K562 (cell line): ENCODE data around the gene DHDH. TPM values are rescaled to one million over a fixed set of nuclear protein-coding genes. Genes with fewer than 3 reads are reported as not detected.

Source experiments
- E2F6 ChIP-seq, 2 experiments: IDR thresholded peaks; 2 replicates each; pipeline ENCODE4 v1.6.1; 2011; ENCODE audit warnings: borderline replicate concordance in 1 of 2, control low read depth in 1 of 2, low read depth in 1 of 2, low read length in 1 of 2, mild to moderate bottlenecking in 1 of 2, mixed read lengths in 1 of 2, moderate library complexity in 1 of 2; ENCODE audit not compliant: insufficient read depth in 1 of 2, insufficient read length in 1 of 2, poor library complexity in 1 of 2, severe bottlenecking in 1 of 2; ENCODE audit errors: extremely low read depth in 1 of 2
- HIVEP1 ChIP-seq: fragments of 250-450 bp; sonication (Bioruptor Pico); IDR thresholded peaks from 2 replicates; pipeline ENCODE4 v1.4.0; 2020; ENCODE audit warnings: mild to moderate bottlenecking
- IFI16 ChIP-seq: fragments of 250-450 bp; sonication (Bioruptor Pico); IDR thresholded peaks from 2 replicates; pipeline ENCODE4 v2.1.2; 2022; ENCODE audit warnings: mild to moderate bottlenecking, inconsistent platforms
- PCBP2 ChIP-seq: fragments of 200-400 bp; formaldehyde crosslinking; IDR thresholded peaks from 2 replicates; pipeline ENCODE4 v1.6.1; 2018; ENCODE audit warnings: low read length, low read depth, mild to moderate bottlenecking, moderate library complexity; ENCODE audit not compliant: poor library complexity, severe bottlenecking
- SAP30 ChIP-seq: fragments of 200-600 bp; sonication (generic); IDR thresholded peaks from 2 replicates; pipeline ENCODE4 v1.6.1; 2012; ENCODE audit warnings: borderline replicate concordance, low read depth, mild to moderate bottlenecking, moderate library complexity, low read length, control low read depth, inconsistent platforms; ENCODE audit not compliant: insufficient read depth, poor library complexity, severe bottlenecking
- SRSF7 ChIP-seq: fragments of 200-400 bp; formaldehyde crosslinking; optimal IDR thresholded peaks from 2 replicates; pipeline ENCODE3; 2017; ENCODE audit warnings: mild to moderate bottlenecking, low read depth, low read length
- TAF9B ChIP-seq: fragments of 450-650 bp; IDR thresholded peaks from 2 replicates; pipeline ENCODE4 v1.6.1; 2018; ENCODE audit warnings: mild to moderate bottlenecking; ENCODE audit not compliant: partially characterized antibody
- TCFL5 ChIP-seq: fragments of 250-450 bp; sonication (Bioruptor Pico); conservative IDR thresholded peaks from 2 replicates; pipeline ENCODE4 v1.6.1; 2021; ENCODE audit warnings: mild to moderate bottlenecking, moderate library complexity, matching md5 sums
- THRA ChIP-seq: fragments of 450-650 bp; IDR thresholded peaks from 2 replicates; pipeline ENCODE4 v1.6.1; 2017; ENCODE audit warnings: mild to moderate bottlenecking, moderate library complexity
- YBX1 ChIP-seq: fragments of 450-650 bp; IDR thresholded peaks from 2 replicates; pipeline ENCODE4 v1.7.1; 2016; ENCODE audit warnings: mild to moderate bottlenecking
- ZKSCAN3 ChIP-seq: fragments of 250-450 bp; sonication (Bioruptor Pico); IDR thresholded peaks from 2 replicates; pipeline ENCODE4 v1.4.0; 2020
- ZNF133 ChIP-seq: fragments of 250-450 bp; sonication (Bioruptor Pico); IDR thresholded peaks from 2 replicates; pipeline ENCODE4 v1.4.0; 2020; ENCODE audit warnings: mild to moderate bottlenecking
- ZNF239 ChIP-seq: fragments of 250-450 bp; sonication (Bioruptor Pico); IDR thresholded peaks from 2 replicates; pipeline ENCODE4 v1.4.0; 2020; ENCODE audit warnings: mild to moderate bottlenecking
- ZNF311 ChIP-seq: fragments of 250-450 bp; sonication (Bioruptor Pico); IDR thresholded peaks from 2 replicates; pipeline ENCODE4 v1.4.0; 2020; ENCODE audit warnings: mild to moderate bottlenecking, moderate library complexity
- ZNF75A ChIP-seq: fragments of 450-650 bp; formaldehyde crosslinking; IDR thresholded peaks from 2 replicates; pipeline ENCODE4 v1.4.0; 2020; ENCODE audit warnings: mild to moderate bottlenecking
- polyA plus RNA-seq, 8 experiments: library from polyadenylated mRNA; depleted of rRNA in 4 of 8; stranded (reverse) in 5 of 8; unstranded in 3 of 8; fragments of >200 nt; fragmentation: Nextera tagmentation in 2 of 8; fragmentation: Illumina TruSeq in 1 of 8; extraction: Ambion mirVana in 2 of 8; extraction: Trizol in 1 of 8; gene quantifications; 2 replicates each; pipeline versions ENCODE4 v1.2.1 to v1.2.3, GENCODE V29; 2011 to 2014; ENCODE audit warnings: inconsistent platforms in 1 of 8, missing spikeins in 1 of 8
- total RNA-seq, 7 experiments: library from RNA; depleted of rRNA in 6 of 7; stranded (reverse); fragments of >200 nt in 6 of 7; fragmentation: Illumina TruSeq in 2 of 7; extraction: Trizol in 2 of 7; gene quantifications; 2 replicates each; pipeline versions ENCODE4 v1.2.1 to v1.2.3, GENCODE V29; 2011 to 2021; ENCODE audit warnings: low replicate concordance in 1 of 7
- TF ChIP-seq, protein P1 (sequence below): fragments of 250-450 bp; sonication (Bioruptor Pico); IDR thresholded peaks from 2 replicates; pipeline ENCODE4 v1.5.0; 2021
- TF ChIP-seq, protein P2 (sequence below): sonication (generic); IDR thresholded peaks from 2 replicates; pipeline ENCODE4 v1.6.1; 2016
- TF ChIP-seq, protein P3 (sequence below): IDR thresholded peaks from 2 replicates; pipeline ENCODE4 v1.6.1; 2014; ENCODE audit warnings: antibody characterized with exemption
- TF ChIP-seq, protein P4 (sequence below): fragments of 200-800 bp; sonication (Bioruptor generic); IDR thresholded peaks from 2 replicates; pipeline ENCODE4 v1.6.1; 2017; ENCODE audit warnings: missing genetic modification characterization, missing compliant biosample characterization

DHDH gene
- total and polyA plus RNA-seq, 9 of the 15 experiments (the other 6 are each of a cell fraction or from before 2014, with no cell fraction given) = 0.37 to 1.9 (median 0.87) TPM

- no peak for TF ChIP-seq IFI16
- no peak for TF ChIP-seq ZNF311 (CRISPR knock-in tag)
- TF ChIP-seq SAP30 = no peak
- TF ChIP-seq PCBP2 = no peak
- TF ChIP-seq, protein P1, sequence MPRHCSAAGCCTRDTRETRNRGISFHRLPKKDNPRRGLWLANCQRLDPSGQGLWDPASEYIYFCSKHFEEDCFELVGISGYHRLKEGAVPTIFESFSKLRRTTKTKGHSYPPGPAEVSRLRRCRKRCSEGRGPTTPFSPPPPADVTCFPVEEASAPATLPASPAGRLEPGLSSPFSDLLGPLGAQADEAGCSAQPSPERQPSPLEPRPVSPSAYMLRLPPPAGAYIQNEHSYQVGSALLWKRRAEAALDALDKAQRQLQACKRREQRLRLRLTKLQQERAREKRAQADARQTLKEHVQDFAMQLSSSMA (CRISPR knock-in tag) = no peak
- TF ChIP-seq SRSF7 = no peak
- TF ChIP-seq, protein P2, sequence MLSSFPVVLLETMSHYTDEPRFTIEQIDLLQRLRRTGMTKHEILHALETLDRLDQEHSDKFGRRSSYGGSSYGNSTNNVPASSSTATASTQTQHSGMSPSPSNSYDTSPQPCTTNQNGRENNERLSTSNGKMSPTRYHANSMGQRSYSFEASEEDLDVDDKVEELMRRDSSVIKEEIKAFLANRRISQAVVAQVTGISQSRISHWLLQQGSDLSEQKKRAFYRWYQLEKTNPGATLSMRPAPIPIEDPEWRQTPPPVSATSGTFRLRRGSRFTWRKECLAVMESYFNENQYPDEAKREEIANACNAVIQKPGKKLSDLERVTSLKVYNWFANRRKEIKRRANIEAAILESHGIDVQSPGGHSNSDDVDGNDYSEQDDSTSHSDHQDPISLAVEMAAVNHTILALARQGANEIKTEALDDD = no peak
- no peak for TF ChIP-seq HIVEP1 (CRISPR knock-in tag)
- TF ChIP-seq, protein P3, sequence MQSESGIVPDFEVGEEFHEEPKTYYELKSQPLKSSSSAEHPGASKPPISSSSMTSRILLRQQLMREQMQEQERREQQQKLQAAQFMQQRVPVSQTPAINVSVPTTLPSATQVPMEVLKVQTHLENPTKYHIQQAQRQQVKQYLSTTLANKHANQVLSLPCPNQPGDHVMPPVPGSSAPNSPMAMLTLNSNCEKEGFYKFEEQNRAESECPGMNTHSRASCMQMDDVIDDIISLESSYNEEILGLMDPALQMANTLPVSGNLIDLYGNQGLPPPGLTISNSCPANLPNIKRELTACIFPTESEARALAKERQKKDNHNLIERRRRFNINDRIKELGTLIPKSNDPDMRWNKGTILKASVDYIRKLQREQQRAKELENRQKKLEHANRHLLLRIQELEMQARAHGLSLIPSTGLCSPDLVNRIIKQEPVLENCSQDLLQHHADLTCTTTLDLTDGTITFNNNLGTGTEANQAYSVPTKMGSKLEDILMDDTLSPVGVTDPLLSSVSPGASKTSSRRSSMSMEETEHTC = no peak
- no peak for TF ChIP-seq THRA
- TF ChIP-seq, protein P4, sequence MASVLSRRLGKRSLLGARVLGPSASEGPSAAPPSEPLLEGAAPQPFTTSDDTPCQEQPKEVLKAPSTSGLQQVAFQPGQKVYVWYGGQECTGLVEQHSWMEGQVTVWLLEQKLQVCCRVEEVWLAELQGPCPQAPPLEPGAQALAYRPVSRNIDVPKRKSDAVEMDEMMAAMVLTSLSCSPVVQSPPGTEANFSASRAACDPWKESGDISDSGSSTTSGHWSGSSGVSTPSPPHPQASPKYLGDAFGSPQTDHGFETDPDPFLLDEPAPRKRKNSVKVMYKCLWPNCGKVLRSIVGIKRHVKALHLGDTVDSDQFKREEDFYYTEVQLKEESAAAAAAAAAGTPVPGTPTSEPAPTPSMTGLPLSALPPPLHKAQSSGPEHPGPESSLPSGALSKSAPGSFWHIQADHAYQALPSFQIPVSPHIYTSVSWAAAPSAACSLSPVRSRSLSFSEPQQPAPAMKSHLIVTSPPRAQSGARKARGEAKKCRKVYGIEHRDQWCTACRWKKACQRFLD (CRISPR knock-in tag) = peak; percentile 66; the same call in 1 of the 2 replicates
- TF ChIP-seq E2F6 (IDR thresholded peaks at IDR 0.05; ENCODE audit: borderline replicate concordance in 1 of 2, extremely low read depth in 1 of 2, insufficient read depth in 1 of 2, insufficient read length in 1 of 2, low read depth in 1 of 2, low read length in 1 of 2, poor library complexity in 1 of 2, severe bottlenecking in 1 of 2) = no peak
- TF ChIP-seq ZNF133 (CRISPR knock-in tag) = no peak
- no peak for TF ChIP-seq YBX1
- TF ChIP-seq ZNF75A (CRISPR knock-in tag) = no peak
- TF ChIP-seq ZKSCAN3 (CRISPR knock-in tag) = no peak
- TF ChIP-seq TAF9B = no peak
- TF ChIP-seq ZNF239 (CRISPR knock-in tag) = no peak
- no peak for TF ChIP-seq TCFL5 (CRISPR knock-in tag)
Observed at GRCh38 chr19:48975947-48976847, 42.7 kb downstream of the DHDH start (continued).
